GM12872 (cell line): ENCODE results near the gene TACR2.

Experiments used
- TF ChIP-seq, protein P1 (sequence below): IDR thresholded peaks from 3 replicates; pipeline ENCODE4 v1.5.1; 2011; ENCODE audit warnings: low read depth, mild to moderate bottlenecking, low read length, moderate library complexity; ENCODE audit not compliant: insufficient read depth

TACR2 gene

GRCh38 chr10:69435966-69436520 is 19.3 kb upstream of the TACR2 start:
- TF ChIP-seq, protein P1, sequence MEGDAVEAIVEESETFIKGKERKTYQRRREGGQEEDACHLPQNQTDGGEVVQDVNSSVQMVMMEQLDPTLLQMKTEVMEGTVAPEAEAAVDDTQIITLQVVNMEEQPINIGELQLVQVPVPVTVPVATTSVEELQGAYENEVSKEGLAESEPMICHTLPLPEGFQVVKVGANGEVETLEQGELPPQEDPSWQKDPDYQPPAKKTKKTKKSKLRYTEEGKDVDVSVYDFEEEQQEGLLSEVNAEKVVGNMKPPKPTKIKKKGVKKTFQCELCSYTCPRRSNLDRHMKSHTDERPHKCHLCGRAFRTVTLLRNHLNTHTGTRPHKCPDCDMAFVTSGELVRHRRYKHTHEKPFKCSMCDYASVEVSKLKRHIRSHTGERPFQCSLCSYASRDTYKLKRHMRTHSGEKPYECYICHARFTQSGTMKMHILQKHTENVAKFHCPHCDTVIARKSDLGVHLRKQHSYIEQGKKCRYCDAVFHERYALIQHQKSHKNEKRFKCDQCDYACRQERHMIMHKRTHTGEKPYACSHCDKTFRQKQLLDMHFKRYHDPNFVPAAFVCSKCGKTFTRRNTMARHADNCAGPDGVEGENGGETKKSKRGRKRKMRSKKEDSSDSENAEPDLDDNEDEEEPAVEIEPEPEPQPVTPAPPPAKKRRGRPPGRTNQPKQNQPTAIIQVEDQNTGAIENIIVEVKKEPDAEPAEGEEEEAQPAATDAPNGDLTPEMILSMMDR, result no peak

DNA sequence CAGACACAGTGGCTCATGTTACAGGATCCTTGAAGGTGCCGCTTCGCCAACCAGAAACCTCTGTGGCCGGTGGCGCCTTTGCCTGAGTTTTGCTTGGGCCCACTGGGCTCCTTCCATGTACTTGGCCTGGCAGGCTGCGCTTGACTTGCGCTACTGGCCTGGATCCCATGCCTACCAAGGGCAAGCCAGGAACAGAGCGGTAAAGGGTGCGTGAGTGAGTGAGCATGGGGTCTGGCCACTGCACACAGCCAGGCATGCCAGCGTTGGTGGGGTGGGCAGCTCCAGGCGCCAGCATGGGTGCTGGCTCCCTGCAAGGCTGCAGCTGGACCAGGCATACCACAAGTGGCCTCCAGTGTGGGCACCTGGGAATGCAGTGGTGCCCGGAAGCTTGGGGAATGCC is 18.2 kb upstream of the TACR2 start:
- TF ChIP-seq, protein P1, result no peak

DNA sequence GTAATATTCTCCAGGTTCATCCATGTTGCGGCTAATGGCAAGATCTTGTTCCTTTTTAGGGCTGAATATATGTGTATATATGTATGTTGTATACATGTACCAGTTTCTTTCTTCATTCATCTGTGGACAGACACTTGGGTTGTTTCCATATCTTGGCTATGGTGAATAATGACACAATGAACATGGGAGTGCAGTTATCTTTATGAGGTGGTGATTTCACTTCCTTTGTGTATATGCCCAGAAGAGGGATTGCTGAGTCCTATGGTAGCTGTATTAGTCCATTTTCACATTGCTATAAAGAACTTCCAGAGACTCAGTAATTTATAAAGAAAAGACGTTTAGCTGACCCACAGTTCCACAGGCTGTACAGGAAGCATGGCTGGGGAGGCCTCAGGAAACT is 17.5 kb upstream of the TACR2 start:
- TF ChIP-seq, protein P1, result no peak

DNA sequence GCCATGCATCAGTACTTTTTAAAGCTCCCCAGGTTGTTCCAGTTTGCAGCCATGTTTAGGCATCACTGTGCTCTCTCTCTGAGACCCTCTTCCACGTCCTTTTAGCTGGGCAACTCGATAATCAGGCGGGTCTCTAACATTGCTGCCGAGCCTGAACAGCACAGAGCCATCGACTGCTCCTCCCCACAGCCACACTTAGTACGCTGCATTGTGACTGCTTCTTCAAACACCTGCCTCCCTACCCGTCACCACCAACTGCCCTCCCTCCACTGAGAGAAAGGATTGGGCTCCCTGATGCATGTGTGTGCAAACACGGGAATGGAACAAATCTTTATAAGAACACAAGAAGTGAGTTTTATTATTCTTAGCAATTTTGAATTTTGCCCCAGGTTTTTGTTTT is 11.4 kb upstream of the TACR2 start:
- TF ChIP-seq, protein P1, result no peak

- TF ChIP-seq, protein P1, result no peak
These were observed 9.6 kb upstream of the TACR2 start for GRCh38 chr10:69426376-69426727.

DNA sequence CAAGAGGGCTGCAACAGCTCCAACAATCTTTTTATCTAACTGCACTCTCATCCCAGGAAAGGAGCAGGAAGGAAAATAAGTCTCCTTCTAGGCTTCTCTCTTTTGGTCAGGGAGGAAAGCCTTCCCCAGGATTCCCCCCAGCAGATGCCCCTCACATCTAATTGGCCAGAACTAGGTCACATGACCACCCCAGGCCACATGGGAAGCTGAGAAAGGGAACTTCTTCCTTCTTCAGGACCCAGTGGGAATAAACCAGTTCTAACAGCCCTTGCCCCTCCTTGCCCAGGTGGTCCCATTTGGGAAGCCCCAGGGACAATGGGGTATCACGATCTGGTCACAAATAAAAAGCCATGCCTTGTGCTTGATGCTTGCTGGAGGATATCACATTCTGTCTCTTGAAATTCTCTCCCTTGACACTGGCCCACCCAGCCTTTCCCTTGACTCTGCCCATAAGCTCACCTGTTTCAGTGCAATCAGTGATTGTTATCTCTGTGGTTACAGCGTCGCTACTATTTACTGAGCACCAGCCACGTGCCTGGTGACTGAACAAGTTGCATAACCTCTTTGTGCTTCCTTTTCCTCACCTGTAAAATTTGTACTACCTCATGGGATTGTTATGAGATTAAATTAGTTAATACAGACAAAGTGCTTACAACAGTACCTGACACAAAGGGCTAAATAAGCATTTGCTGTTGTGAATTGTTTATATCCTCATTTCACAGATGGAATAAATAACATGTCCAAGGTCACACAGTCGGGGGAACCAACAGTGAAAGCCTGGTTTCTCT is 9.0 kb upstream of the TACR2 start:
- TF ChIP-seq, protein P1, result no peak

GRCh38 chr10:69425041-69425440 is 8.3 kb upstream of the TACR2 start:
- TF ChIP-seq, protein P1, result no peak
